ENCODE results near the gene NTNG2. TPM values are rescaled to one million over a fixed set of nuclear protein-coding genes. Genes with fewer than 3 reads are reported as not detected.

NTNG2 gene
- total and polyA plus RNA-seq, 2 donors (not counting 3 experiments of a cell fraction or from before 2014, with no cell fraction given) = 0.08 to 0.88 TPM

GRCh38 chr9:132260846-132261245 is 99.0 kb downstream of the NTNG2 start:
- Histone ChIP-seq H4K20me1 (replicated peaks; ENCODE audit: control insufficient read depth, extremely low read depth, insufficient read depth, low read length) (no peaks in the 10 kb centered on the region), H3K27me3 (ENCODE audit: control insufficient read depth in 2 of 2, insufficient read depth in 2 of 2, low read length in 2 of 2) (no peaks in the 10 kb centered on the region), H3K36me3 (ENCODE audit: control insufficient read depth in 2 of 2, extremely low read depth in 1 of 2, insufficient read depth in 2 of 2, low read length in 2 of 2) (peaks cover 4 to 24% of the 10 kb centered on the region in 2 experiments), H3K27ac (ENCODE audit: insufficient read depth, low read depth, low read length) (peak overlapping the region; percentile 40), H3K4me3 (replicated peaks in 1 of 3; ENCODE audit: insufficient read depth in 1 of 3, low read depth in 1 of 3, low read length in 3 of 3) (no peak overlapping the region), H3K4me1 (ENCODE audit: control insufficient read depth, extremely low read depth, insufficient read depth, low read length) (peaks cover 20% of the 10 kb centered on the region), H3K9me1 (replicated peaks; ENCODE audit: control insufficient read depth, extremely low read depth, insufficient read depth, low read length) (no peaks in the 10 kb centered on the region), H3K79me2 (ENCODE audit: control insufficient read depth, insufficient read depth, low read length) (no peaks in the 10 kb centered on the region), H3K9ac (replicated peaks; ENCODE audit: extremely low read depth, insufficient read depth, low read length) (no peak overlapping the region), H3K9me3 (replicated peaks; ENCODE audit: control insufficient read depth, insufficient read depth, low read length) (no peaks in the 10 kb centered on the region), H2AFZ (ENCODE audit: low read depth, low read length) (no peak overlapping the region), H3K4me2 (ENCODE audit: insufficient read depth, low read length) (peak overlapping the region; percentile 47)
- no peak for TF ChIP-seq JUN (IDR thresholded peaks at IDR 0.05; ENCODE audit: borderline replicate concordance, insufficient read depth, insufficient read length, low read depth)
- no peak for TF ChIP-seq POLR2AphosphoS5 (IDR thresholded peaks at IDR 0.05; ENCODE audit: insufficient read depth, low read depth, low read length)
- no peak for TF ChIP-seq POLR2A (IDR thresholded peaks at IDR 0.05; ENCODE audit: low read depth, low read length)
- dilution Hi-C loops (cut with MboI; ENCODE audit: extremely low pct_ligation_motif_present, low sequenced_read_pairs) (no loop called here), intact Hi-C loops (cut with micrococcal nuclease) (no loop called here)
- peak; percentile 86 for FAIRE-seq
- no TSS peak for BruUV-seq (replicated peaks)
- peak; percentile 55 for DNase-seq (ENCODE audit: low read depth, low spot score)
- POLR2A ChIA-PET = no interaction called here
- CTCF ChIA-PET = interaction anchor here (0.7 to 4.0 kb wide), 8 partner anchors 8 to 516 kb away, joined by 3 to 19 read pairs (median 4); no protein-coding TSS in a partner anchor

GRCh38 chr9:132266017-132266416 is 104.2 kb downstream of the NTNG2 start:
- Histone ChIP-seq H3K27me3 (ENCODE audit: control insufficient read depth in 2 of 2, insufficient read depth in 2 of 2, low read length in 2 of 2) (no peaks in the 10 kb centered on the region), H3K9ac (replicated peaks; ENCODE audit: extremely low read depth, insufficient read depth, low read length) (no peak overlapping the region), H3K36me3 (ENCODE audit: control insufficient read depth in 2 of 2, extremely low read depth in 1 of 2, insufficient read depth in 2 of 2, low read length in 2 of 2) (peaks cover 23 to 43% of the 10 kb centered on the region in 2 experiments), H3K4me2 (ENCODE audit: insufficient read depth, low read length) (no peak overlapping the region), H3K4me1 (ENCODE audit: control insufficient read depth, extremely low read depth, insufficient read depth, low read length) (peaks cover 20% of the 10 kb centered on the region), H2AFZ (ENCODE audit: low read depth, low read length) (no peak overlapping the region), H4K20me1 (replicated peaks; ENCODE audit: control insufficient read depth, extremely low read depth, insufficient read depth, low read length) (no peaks in the 10 kb centered on the region), H3K9me1 (replicated peaks; ENCODE audit: control insufficient read depth, extremely low read depth, insufficient read depth, low read length) (no peaks in the 10 kb centered on the region), H3K4me3 (replicated peaks in 1 of 3; ENCODE audit: insufficient read depth in 1 of 3, low read depth in 1 of 3, low read length in 3 of 3) (no peak overlapping the region), H3K9me3 (replicated peaks; ENCODE audit: control insufficient read depth, insufficient read depth, low read length) (no peaks in the 10 kb centered on the region), H3K27ac (ENCODE audit: insufficient read depth, low read depth, low read length) (no peak overlapping the region), H3K79me2 (ENCODE audit: control insufficient read depth, insufficient read depth, low read length) (no peaks in the 10 kb centered on the region)
- ChIA-PET POLR2A (no interaction called here), CTCF (no interaction called here)
- FAIRE-seq (no peak), DNase-seq (ENCODE audit: low read depth, low spot score) (no peak)
- TF ChIP-seq POLR2AphosphoS5 (IDR thresholded peaks at IDR 0.05; ENCODE audit: insufficient read depth, low read depth, low read length) = no peak
- no peak for TF ChIP-seq EZH2 (IDR thresholded peaks at IDR 0.05; ENCODE audit: borderline replicate concordance, low read depth, low read length, severe bottlenecking)
- TF ChIP-seq CTCF (IDR thresholded peaks at IDR 0.05; ENCODE audit: extremely low read depth in 1 of 2, insufficient read depth in 1 of 2, low read depth in 1 of 2, low read length in 2 of 2) = no peak
- TF ChIP-seq FOS (IDR thresholded peaks at IDR 0.05; ENCODE audit: borderline replicate concordance, insufficient read depth, low read length) = no peak
- no peak for TF ChIP-seq MAX (IDR thresholded peaks at IDR 0.05; ENCODE audit: insufficient read depth, insufficient read length)
- no peak for TF ChIP-seq GATA2 (IDR thresholded peaks at IDR 0.05; ENCODE audit: insufficient read depth, insufficient read length, low read depth, low read length)
- no peak for TF ChIP-seq POLR2A (IDR thresholded peaks at IDR 0.05; ENCODE audit: low read depth, low read length)
- TF ChIP-seq JUN (IDR thresholded peaks at IDR 0.05; ENCODE audit: borderline replicate concordance, insufficient read depth, insufficient read length, low read depth) = no peak
- no peak for TF ChIP-seq MYC (IDR thresholded peaks at IDR 0.05; ENCODE audit: low read depth, low read length)
- intact Hi-C loops (cut with micrococcal nuclease) (no loop called here), dilution Hi-C loops (cut with MboI; ENCODE audit: extremely low pct_ligation_motif_present, low sequenced_read_pairs) (no loop called here)
- BruUV-seq (replicated peaks) = no TSS peak
